Dermis microvascular lymphatic vessel endothelial cell (primary cell): Measurements from ENCODE around the gene FOSB. TPM values are rescaled to one million over a fixed set of nuclear protein-coding genes. Genes with fewer than 3 reads are reported as not detected.

ENCODE experiments used
- DNase-seq, 2 donors: peaks; one replicate each; pipeline versions ENCODE4 v3.0.0 to v3.0.0-alpha.2; 2010; ENCODE audit warnings: low read depth in 2 of 2
- total RNA-seq: library from RNA; depleted of rRNA; stranded (reverse); fragments of >200 nt; gene quantifications from 2 replicates; pipeline ENCODE4 v1.2.1, GENCODE V29; 2014

Gene FOSB
- total RNA-seq, 1 donor from 2014 or later = 1.3 TPM

DNA sequence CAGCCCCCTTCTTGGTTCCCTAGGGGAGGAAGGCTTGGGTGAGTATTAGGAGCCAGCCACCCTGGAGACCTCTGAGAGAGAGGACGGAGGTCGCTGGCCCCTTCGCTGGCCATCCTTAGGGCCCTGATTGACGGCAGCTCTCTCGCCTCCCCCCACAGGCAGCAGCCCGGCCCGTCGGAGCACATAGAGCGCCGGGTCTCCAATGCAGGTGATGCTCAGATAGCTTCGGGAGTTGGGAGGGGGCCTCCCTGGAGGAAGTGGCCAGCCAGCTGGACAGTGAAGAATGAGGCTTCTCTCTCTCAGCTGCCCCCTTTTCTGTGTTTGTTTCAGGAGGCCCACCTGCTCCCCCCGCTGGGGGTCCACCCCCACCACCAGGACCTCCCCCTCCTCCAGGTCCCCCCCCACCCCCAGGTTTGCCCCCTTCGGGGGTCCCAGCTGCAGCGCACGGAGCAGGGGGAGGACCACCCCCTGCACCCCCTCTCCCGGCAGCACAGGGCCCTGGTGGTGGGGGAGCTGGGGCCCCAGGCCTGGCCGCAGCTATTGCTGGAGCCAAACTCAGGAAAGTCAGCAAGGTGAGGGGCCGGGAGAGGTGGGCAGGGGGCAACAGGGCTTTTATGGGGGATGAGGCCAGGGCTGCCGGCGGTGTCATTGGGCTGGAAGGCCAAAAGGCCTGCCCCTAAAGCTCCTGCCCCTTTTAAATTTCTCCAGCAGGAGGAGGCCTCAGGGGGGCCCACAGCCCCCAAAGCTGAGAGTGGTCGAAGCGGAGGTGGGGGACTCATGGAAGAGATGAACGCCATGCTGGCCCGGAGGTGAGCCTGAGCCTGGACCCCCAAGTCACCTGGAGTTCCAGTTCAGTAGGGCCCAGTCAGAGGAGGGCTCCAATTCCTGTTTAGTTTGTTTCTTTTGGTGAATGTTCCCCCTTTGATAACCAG lies 54.5 kb downstream of the FOSB start:
- DNase-seq = no peak

DNA sequence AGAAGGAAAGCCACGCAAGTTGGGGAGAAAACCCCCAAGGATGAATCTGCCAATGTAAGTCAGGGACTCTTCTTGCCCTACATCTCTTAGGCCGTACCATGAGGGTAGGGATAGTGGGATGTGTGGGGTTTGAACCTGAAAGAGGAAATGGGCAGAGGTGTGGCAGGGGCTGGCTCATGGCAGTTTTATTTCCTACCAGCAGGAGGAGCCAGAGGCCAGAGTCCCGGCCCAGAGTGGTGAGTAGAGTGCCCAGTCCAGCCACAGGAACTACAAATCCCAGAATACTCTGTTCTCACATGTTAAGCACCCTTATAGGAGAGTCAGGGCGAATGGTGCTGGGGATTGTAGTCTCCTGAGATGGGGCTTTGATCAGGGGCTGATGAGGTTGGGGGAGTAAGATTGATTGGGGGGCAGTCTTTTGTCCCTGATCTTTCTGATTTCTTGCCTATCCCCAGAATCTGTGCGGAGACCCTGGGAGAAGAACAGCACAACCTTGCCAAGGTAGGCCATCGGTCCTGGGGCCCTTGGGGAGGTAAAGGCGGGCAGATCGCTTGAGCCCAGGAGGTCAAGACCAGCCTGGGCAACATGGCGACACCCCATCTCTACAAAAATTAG lies 56.0 kb downstream of the FOSB start:
- peak; percentile 84 to 89 for DNase-seq

DNA sequence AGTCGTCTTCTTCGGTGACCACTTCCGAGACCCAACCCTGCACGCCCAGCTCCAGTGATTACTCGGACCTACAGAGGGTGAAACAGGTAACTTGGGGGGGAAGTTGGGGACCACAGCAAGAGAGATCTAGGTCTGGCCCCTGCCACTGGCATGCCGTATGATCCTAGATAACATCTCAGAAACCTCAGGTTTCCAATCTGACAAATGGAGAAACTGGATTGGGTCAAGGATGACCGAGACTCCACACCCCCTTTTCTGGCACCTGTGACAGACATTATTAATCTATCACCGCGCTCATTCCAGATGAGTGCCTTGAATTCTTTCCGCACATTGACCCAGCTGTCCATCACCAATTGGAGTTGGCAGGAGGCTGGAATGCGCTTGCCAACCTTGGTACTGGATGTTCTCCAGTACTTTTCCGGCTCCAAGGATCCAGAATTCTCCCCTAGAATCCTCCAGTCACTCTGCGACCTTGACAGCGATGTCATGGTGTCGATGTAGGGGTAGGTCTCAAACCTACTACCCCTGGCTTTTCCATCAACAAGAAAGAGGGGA lies 56.9 kb downstream of the FOSB start:
- no peak for DNase-seq

Other genes with a start within 250 kb of the FOSB start
- gene EXOC3L2, start 222.6 kb upstream of the FOSB start, total RNA-seq = 0.63 and 1.0 TPM in 2 replicates
- 7.4 and 19.8 TPM in 2 replicates for gene MARK4, start 216.7 kb upstream of the FOSB start, total RNA-seq
- gene CKM, start 145.1 kb upstream of the FOSB start, total RNA-seq = 0.13 TPM in 1 of 2 replicates, not detected in the other
- gene KLC3, start 127.2 kb upstream of the FOSB start, total RNA-seq = 0.13 and 0.25 TPM in 2 replicates
- gene ERCC2, start 97.4 kb upstream of the FOSB start, total RNA-seq = 14.5 and 19.7 TPM in 2 replicates
- 10.0 and 20.7 TPM in 2 replicates for gene PPP1R13L, start 62.9 kb upstream of the FOSB start, total RNA-seq
- gene POLR1G, start 61.4 kb upstream of the FOSB start, total RNA-seq = 7.0 and 7.4 TPM in 2 replicates
- gene ERCC1, start 44.1 kb upstream of the FOSB start, total RNA-seq = 46.1 and 57.3 TPM in 2 replicates
- 5.9 and 8.1 TPM in 2 replicates for gene RTN2, start 29.1 kb downstream of the FOSB start, total RNA-seq
- gene PPM1N, start 30.4 kb downstream of the FOSB start, total RNA-seq = 0.25 and 1.0 TPM in 2 replicates
- gene VASP, start 39.5 kb downstream of the FOSB start, total RNA-seq = 51.1 and 71.5 TPM in 2 replicates
- gene OPA3, start 116.8 kb downstream of the FOSB start, total RNA-seq = 4.1 and 5.6 TPM in 2 replicates
- gene GPR4, start 134.2 kb downstream of the FOSB start, total RNA-seq = 1.0 and 1.5 TPM in 2 replicates
- gene EML2, start 171.4 kb downstream of the FOSB start, total RNA-seq = 11.1 and 15.7 TPM in 2 replicates
- 0.13 TPM in 1 of 2 replicates, not detected in the other for gene GIPR, start 200.2 kb downstream of the FOSB start, total RNA-seq
- gene SNRPD2, start 224.0 kb downstream of the FOSB start, total RNA-seq = 222 and 396 TPM in 2 replicates
- gene QPCTL, start 224.7 kb downstream of the FOSB start, total RNA-seq = 8.3 and 11.7 TPM in 2 replicates